Stomach (tissue), 4 donors: ENCODE results near the gene KLHL18.

Source experiments
- EP300 ChIP-seq: sonication (generic); formaldehyde crosslinking; IDR thresholded peaks from one replicate; pipeline ENCODE4 v1.6.1; 2017; ENCODE audit warnings: antibody characterized with exemption
- POLR2A ChIP-seq, 4 donors: fragments of 450-650 bp; IDR thresholded peaks; one replicate each; pipeline ENCODE4 v1.6.1; 2016; ENCODE audit warnings: antibody characterized with exemption in 4 of 4, control low read depth in 2 of 4, mild to moderate bottlenecking in 1 of 4, moderate library complexity in 1 of 4
- POLR2AphosphoS5 ChIP-seq, 3 donors: sonication (generic); formaldehyde crosslinking; IDR thresholded peaks; one replicate each; pipeline ENCODE4 v1.6.1; 2016; ENCODE audit warnings: antibody characterized with exemption in 3 of 3
- TF ChIP-seq, protein P1 (sequence below), 7 experiments: fragments of 450-650 bp in 4 of 7; fragments of 200-600 bp in 3 of 7; sonication (generic) in 3 of 7; IDR thresholded peaks; one replicate each; pipeline ENCODE4 v1.5.1; 2016 to 2019; ENCODE audit warnings: antibody characterized with exemption in 7 of 7, control low read depth in 2 of 7, mild to moderate bottlenecking in 1 of 7

DNA sequence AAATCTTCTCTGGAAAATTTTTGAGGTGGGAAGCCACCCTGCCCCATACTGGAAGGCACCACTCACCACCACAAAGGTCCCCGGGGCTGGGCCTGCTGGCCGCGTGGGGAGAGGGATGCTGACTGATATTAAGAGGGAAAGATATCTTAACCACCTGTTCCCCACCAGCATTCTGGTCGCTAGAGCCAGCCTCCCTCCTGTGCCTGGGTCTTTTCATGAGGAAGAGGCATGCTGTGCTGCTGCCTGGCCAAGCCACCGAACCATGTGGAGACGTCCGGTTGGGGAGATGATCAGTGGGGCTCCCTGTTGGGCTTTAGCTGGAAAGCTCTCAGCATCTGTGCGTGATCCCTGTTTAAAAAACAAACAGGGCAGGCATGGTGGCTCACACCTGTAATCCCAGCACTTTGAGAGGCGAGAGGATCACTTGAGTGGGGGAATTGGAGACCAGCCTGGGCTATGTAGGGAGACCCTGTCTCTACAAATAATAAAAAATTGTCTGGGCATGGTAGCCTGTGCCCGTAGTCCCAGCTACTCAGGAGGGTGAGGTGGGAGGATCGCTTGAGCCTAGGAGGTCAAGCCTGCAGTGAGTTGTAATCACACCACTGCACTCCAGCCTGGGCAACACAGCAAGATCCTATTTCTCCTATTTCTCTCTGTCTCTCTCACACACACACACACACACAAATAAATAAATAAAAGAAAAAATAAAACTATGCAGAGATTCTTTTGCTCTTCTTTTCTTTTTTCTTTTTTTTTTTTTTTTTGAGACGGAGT is 1.0 kb downstream of the KLHL18 start:
- TF ChIP-seq POLR2A (IDR thresholded peaks at IDR 0.05): no peak
- TF ChIP-seq, protein P1, sequence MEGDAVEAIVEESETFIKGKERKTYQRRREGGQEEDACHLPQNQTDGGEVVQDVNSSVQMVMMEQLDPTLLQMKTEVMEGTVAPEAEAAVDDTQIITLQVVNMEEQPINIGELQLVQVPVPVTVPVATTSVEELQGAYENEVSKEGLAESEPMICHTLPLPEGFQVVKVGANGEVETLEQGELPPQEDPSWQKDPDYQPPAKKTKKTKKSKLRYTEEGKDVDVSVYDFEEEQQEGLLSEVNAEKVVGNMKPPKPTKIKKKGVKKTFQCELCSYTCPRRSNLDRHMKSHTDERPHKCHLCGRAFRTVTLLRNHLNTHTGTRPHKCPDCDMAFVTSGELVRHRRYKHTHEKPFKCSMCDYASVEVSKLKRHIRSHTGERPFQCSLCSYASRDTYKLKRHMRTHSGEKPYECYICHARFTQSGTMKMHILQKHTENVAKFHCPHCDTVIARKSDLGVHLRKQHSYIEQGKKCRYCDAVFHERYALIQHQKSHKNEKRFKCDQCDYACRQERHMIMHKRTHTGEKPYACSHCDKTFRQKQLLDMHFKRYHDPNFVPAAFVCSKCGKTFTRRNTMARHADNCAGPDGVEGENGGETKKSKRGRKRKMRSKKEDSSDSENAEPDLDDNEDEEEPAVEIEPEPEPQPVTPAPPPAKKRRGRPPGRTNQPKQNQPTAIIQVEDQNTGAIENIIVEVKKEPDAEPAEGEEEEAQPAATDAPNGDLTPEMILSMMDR (IDR thresholded peaks at IDR 0.05): no peak
- TF ChIP-seq POLR2AphosphoS5 (IDR thresholded peaks at IDR 0.05): no peak
- TF ChIP-seq EP300: no peak
